C1 segment of cervical spinal cord (tissue), 14 donors: ENCODE results near the gene KIF6.
"Not testable (repeated sequence)": the region's sequence is repeated elsewhere in the genome, so short reads cannot be mapped to it uniquely, and the experiment has no call there.

Source experiments
- DNase-seq, 14 donors: peaks; one replicate each; lab custom pipeline; 2025; lab: John Stamatoyannopoulos, UW

The KIF6 gene

GRCh38 chr6:39294899-39295298, 430.3 kb downstream of the KIF6 start:
- no peak for DNase-seq

DNA sequence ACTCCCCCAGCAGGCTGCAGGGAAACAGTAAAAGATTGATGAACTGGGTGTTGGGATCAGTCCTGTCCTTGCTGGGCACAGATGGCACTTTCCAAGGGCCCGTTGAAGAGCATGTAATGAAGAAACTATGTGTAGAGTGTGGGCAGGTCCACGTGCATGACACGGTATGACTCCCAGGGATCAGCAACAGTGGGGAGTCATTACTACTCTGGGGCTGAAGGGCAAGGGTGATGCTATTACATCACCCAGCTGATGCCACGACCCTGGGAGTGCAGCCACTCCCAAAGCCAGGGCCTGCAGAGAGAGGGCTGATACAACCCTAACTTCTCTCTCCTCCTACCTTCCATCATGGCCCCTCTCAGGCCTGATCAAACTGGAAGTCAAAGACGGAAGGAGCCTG, 431.1 kb downstream of the KIF6 start:
- no peak for DNase-seq

DNA sequence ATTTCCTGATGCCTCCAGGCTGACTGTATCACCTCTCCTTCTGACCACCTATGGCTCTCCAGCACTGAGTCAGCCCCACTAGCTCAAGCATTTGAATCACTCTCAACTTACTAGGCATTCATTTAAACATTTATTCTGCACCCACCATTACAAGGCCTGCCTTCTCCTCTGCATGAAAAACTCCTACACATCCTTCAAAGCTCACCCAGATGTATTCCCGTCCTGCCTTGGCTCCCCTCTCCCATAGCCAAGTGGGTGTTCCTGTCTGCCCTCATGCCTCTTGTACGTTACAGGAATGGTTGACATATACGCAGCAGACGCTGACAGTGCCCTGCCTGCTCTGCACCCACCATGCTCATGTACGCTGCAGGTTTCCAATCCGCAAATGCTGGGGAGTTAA, 432.6 kb downstream of the KIF6 start:
- DNase-seq = no peak

DNA sequence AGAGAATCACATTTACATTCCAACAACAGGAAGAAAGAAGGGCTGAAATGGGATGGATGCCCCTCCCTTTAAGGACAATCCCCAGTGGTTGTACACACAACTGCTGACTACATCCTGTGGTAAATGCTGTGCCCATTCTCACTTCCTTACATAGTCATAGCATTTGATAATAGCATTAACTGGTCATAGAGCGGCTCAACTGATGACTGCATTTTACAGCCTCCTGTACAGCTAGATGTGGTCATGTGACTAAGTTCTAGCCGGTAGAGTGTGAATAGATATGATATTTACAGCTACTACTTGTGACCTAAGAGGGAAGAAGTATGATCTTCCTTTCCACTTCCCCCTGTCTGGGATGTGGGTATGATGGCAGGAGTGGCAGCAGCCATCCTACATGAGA, 435.7 kb downstream of the KIF6 start:
- DNase-seq = no peak

DNA sequence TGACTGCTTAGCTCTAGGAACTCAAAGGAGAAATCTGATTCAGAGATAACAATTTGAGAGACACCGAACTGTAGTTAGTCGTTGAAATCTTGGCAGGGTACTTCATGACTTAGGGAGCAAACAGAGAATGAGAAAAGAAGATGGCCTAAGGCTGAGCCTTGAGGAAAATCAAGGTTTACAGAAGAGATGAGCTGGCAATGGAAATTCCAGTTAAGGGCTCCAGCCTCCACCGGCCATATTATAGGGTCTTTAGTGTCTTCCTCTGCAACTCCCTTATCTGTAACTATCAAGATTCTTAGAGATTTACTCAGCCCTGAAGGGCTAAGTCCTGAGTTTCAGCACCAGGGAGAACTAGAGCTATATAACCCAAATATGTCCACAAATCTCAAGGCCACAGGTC, 437.6 kb downstream of the KIF6 start:
- no peak for DNase-seq

GRCh38 chr6:39286596-39286995, 438.6 kb downstream of the KIF6 start:
- DNase-seq = not testable (repeated sequence)

DNA sequence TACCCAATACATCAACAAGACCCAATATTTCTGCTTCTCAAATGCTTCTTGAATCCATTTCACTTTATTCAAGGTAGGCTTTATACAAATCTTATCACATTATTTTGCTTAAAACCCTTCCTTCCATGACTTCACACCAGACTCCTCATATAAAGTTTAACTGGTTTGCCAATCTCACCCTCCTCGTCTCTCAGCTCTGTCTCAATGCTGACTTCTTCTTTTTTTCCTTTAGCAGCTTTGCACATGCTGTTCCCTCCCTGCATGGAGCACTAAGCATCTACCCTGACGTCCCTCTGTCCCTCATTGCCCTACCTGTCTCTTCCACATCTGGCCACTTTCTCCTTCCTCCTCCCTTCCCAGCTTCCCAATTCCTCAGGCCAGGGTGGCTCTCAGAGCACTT, 442.4 kb downstream of the KIF6 start:
- DNase-seq = no peak

GRCh38 chr6:39281312-39281980, 443.8 kb downstream of the KIF6 start:
- DNase-seq = no peak

- no peak for DNase-seq
Observed at GRCh38 chr6:39280247-39280731, 444.9 kb downstream of the KIF6 start.
